T-helper 1 cell treated with Interleukin-12 subunit alpha and Interleukin-12 subunit beta and Interleukin-4 antibody, amounts not matched to agents 30 μg/mL and 1 μg/mL, for 36 hours (primary cell): Measurements from ENCODE around the gene NSMCE4A.
A peak's percentile ranks its signal among the peaks of the same experiment; 100 is the strongest.
"Not testable (repeated sequence)": the region's sequence is repeated elsewhere in the genome, so short reads cannot be mapped to it uniquely, and the experiment has no call there.

Source experiments
- H3K27ac Mint-ChIP-seq: one replicate; pipeline ENCODE4 v1.8.0; 2021; ENCODE audit warnings: mild to moderate bottlenecking, mixed read lengths
- H3K27me3 Mint-ChIP-seq: one replicate; pipeline ENCODE4 v1.8.0; 2021; ENCODE audit warnings: low read depth, mixed read lengths
- H3K36me3 Mint-ChIP-seq: one replicate; pipeline ENCODE4 v1.8.0; 2021; ENCODE audit warnings: low read depth, mixed read lengths
- H3K4me1 Mint-ChIP-seq: one replicate; pipeline ENCODE4 v1.8.0; 2021; ENCODE audit warnings: low read depth, mixed read lengths
- H3K4me3 Mint-ChIP-seq: one replicate; pipeline ENCODE4 v1.8.0; 2021; ENCODE audit warnings: mild to moderate bottlenecking, moderate library complexity, mixed read lengths
- H3K9me3 Mint-ChIP-seq: one replicate; pipeline ENCODE4 v1.8.0; 2021; ENCODE audit warnings: mixed read lengths

Gene NSMCE4A, protein sequence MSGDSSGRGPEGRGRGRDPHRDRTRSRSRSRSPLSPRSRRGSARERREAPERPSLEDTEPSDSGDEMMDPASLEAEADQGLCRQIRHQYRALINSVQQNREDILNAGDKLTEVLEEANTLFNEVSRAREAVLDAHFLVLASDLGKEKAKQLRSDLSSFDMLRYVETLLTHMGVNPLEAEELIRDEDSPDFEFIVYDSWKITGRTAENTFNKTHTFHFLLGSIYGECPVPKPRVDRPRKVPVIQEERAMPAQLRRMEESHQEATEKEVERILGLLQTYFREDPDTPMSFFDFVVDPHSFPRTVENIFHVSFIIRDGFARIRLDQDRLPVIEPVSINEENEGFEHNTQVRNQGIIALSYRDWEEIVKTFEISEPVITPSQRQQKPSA

DNA sequence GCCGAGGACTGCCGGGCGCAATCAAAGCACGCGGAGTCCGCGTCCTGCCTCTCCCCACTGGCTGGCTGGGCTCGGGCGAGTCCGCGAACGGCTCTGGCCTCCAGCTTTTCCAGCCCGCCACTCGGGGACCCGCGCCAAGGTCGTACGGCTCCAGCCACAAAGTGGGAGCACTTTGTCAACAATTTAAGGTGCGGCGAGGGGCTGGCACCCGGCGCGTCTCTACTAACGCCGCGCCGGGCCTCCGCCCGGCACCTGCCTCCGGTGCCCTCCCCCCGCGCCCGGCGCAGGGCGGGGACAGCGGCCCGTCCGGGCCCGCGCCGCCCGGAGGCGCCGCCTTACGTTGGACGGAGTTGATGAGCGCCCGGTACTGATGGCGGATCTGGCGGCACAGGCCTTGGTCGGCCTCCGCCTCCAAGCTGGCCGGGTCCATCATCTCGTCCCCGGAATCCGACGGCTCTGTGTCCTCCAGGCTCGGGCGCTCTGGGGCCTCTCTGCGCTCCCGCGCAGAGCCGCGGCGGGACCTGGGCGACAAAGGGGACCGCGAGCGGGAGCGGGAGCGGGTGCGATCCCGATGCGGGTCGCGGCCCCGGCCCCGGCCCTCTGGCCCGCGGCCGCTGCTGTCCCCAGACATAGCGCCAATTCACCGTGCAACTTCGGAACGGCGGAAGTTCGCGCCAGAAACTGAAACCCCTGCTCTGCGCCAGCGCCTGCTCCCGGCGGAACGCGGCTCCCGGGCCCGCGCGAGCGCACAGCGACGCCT, at the start of gene NSMCE4A:
NSMCE4A (minus strand) TSS at position 683 of the 760 bp plus-strand sequence; CDS start at position 631, 52 bp downstream.
- H3K27ac Mint-ChIP-seq, result peak within 1 kb of the TSS; percentile 26

DNA sequence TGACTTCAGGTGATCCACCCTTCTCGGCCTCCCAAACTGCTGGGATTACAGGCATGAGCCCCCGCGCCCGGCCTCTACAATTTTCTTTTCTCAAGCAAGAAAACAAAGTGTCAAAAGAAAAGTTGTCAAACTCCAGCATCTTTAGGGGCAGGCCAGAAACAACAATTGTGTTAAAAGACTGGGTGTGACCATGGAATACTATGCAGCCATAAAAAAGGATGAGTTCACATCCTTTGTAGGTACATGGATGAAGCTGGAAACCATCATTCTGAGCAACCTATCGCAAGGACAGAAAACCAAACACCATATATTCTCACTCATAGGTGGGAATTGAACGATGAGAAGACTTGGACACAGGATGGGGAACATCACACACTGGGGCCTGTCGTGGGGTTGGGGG, 48.2 kb upstream of the NSMCE4A start:
- not testable (repeated sequence) for H3K4me3 Mint-ChIP-seq, H3K9me3 Mint-ChIP-seq, H3K36me3 Mint-ChIP-seq, H3K27ac Mint-ChIP-seq, H3K27me3 Mint-ChIP-seq, H3K4me1 Mint-ChIP-seq

More for the DNA sequence above, at the start of gene NSMCE4A:
- Mint-ChIP-seq H3K4me3 (peak within 1 kb of the TSS; percentile 87), H3K36me3 (peaks cover 4% of the 10 kb centered on the region), H3K4me1 (peaks cover 13% of the 10 kb centered on the region), H3K9me3 (peaks cover 10% of the 10 kb centered on the region), H3K27me3 (no peaks in the 10 kb centered on the region)

DNA sequence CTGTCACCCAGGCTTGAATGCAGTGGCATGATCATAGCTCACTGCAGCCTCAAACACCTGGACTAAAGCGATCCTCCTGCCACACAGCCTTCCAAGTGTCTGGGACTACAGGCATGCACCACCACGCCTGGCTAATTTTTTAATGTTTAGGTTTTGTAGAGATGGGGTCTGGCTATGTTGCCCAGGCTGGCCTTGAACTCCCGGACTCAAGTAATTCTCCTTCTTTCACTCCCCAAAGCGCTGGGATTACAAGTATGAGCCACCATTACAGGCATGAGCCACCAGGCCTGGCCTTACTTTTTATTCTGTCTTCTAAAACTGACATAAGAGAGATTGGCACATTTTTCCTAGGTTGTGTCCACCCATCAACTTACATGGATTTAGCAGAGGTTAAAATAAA, 47.3 kb upstream of the NSMCE4A start:
- Mint-ChIP-seq H3K36me3 (no peaks in the 10 kb centered on the region), H3K4me3 (no peak overlapping the region), H3K27ac (no peak overlapping the region), H3K9me3 (no peaks in the 10 kb centered on the region), H3K27me3 (no peaks in the 10 kb centered on the region), H3K4me1 (no peaks in the 10 kb centered on the region)

DNA sequence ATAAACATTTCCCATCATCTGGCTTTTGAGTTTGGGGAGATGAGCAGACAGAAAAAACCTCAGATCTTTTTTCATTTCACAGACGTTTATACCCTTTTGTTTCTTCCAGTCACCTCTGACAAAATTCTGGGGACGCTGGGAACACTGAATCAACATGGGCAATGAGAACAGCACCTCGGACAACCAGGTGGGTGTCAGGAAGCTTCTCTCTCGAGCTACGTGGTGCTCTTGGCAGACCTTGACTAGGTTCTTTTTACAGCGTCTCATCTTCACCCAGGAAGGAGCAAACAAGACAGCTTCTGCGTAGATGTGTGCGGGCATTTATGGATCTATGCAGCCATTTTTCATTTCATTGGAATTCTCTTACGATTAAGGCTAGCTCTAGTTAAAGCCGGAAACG, 46.8 kb upstream of the NSMCE4A start:
- Mint-ChIP-seq H3K36me3 (no peaks in the 10 kb centered on the region), H3K27ac (no peak overlapping the region), H3K4me1 (no peaks in the 10 kb centered on the region), H3K4me3 (no peak overlapping the region), H3K9me3 (no peaks in the 10 kb centered on the region), H3K27me3 (no peaks in the 10 kb centered on the region)

DNA sequence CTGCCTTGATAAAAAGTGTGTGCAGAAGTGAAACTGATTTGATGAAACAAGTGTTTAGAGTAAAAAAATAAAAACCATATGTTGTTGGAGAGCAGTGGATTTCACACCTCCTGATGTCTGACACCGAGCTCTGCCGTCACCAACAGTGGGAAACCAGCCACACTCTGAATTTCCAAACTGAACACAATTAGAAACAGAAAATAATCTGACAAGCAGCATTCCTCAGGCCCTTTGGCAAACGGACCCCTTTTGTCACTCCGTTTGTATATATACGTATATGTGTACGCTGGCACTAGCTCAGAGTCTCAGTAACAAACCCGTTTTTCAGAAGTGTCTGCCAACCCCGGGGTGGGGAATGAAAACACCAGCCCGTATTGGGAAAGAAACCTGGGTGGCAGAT, 46.4 kb upstream of the NSMCE4A start:
- Mint-ChIP-seq H3K4me3 (no peak overlapping the region), H3K27ac (no peak overlapping the region), H3K9me3 (no peaks in the 10 kb centered on the region), H3K36me3 (no peaks in the 10 kb centered on the region), H3K27me3 (no peaks in the 10 kb centered on the region), H3K4me1 (no peaks in the 10 kb centered on the region)

DNA sequence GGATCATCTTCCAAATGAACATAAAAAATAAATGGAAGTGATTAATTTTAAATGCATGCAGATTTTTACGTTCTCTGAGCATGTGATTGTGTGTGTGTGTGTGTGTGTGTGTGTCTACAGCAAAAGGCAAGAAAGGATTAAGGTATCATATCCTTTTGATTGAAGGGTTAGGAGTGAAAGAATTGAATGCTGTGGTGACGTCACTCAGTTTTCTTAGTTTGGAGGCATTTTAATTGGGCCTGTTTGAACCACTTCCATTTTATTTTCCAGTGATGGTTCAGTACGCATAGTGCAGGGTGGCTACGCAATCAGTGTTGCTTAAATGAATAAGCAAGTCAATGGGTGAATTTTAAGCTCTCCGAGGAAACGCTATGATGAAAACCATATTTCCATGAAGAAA, 45.2 kb upstream of the NSMCE4A start:
- Mint-ChIP-seq H3K27ac (no peak overlapping the region), H3K27me3 (no peaks in the 10 kb centered on the region), H3K9me3 (no peaks in the 10 kb centered on the region), H3K36me3 (no peaks in the 10 kb centered on the region), H3K4me1 (no peaks in the 10 kb centered on the region), H3K4me3 (no peak overlapping the region)

DNA sequence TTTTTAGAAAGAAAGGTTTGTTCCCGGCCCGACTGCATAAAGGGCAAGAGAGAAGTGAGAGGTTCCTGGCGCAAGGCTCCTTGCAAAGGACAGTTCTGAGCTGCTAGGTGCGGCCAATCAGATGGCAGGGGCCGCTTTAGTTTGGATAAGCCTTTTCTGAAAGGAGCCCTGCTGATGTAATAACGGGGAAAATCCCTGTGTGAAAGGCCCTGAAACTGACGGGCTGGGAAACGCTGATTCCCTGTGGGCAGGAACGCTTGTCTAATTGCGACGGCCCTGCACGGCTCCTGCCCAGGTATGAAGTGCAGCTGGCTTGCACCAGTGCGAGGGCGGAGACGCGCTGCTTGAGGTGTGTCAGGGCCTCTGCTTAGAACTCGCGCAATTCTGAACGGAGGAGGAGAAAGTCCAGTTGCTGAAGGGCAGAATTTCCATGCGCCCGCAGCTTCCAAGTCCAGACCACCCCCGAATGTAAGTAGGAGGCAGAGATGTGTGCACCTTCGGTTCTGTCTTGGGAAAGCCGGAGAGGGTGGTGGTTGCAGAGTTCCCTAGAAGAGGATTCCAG, 44.5 kb upstream of the NSMCE4A start:
- Mint-ChIP-seq H3K27me3 (no peaks in the 10 kb centered on the region), H3K36me3 (no peaks in the 10 kb centered on the region), H3K4me1 (no peaks in the 10 kb centered on the region)

DNA sequence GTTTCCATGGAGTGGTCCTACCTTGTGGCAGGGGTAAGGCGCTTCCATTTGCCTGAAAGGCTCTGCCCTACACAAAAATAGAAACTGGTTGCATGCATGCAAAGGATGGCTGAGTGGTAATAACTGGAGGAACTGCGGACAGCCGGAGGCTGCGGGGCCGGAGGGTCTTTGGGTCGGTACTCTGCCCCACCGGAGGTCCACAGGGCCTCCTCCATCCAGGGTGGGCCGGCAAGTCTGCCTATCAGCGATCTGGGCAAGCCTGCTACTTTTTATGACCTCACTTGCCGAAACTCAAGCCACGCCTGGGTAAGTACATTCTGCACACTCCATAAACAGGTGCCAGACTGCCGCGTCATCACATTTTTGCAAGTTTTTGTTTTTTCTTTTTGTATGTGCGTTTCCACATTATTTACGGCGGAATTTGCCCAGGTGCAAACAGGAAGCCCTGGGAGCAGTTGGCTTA, 44.0 kb upstream of the NSMCE4A start:
- H3K4me3 Mint-ChIP-seq, result no peak overlapping the region
- no peaks in the 10 kb centered on the region for H3K4me1 Mint-ChIP-seq
- H3K27ac Mint-ChIP-seq, result no peak overlapping the region
- H3K36me3 Mint-ChIP-seq, result no peaks in the 10 kb centered on the region
- no peaks in the 10 kb centered on the region for H3K27me3 Mint-ChIP-seq
- no peaks in the 10 kb centered on the region for H3K9me3 Mint-ChIP-seq

More for the DNA sequence above, 44.5 kb upstream of the NSMCE4A start:
- H3K27ac Mint-ChIP-seq, result no peak overlapping the region
- H3K9me3 Mint-ChIP-seq, result no peaks in the 10 kb centered on the region
- H3K4me3 Mint-ChIP-seq, result no peak overlapping the region

DNA sequence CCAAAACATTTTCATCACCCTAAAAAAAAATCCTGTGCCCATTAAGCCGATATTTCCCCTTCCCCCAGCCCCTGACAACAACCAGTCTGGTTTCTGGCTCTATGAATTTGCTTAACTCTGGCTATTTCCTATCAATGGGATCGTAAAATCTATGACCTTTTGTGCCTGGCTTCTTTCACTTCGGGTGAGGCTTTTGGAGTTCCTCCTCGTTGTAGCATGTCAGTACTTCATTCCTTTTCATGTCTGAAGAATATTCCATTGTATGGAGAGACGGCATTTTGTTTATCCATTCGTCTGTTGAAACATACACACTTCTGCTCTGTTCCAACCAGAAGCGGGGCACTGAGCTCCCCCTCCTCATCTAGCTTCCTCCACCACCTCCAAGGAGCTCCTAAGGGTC, 43.5 kb upstream of the NSMCE4A start:
- no peak overlapping the region for H3K4me3 Mint-ChIP-seq
- H3K36me3 Mint-ChIP-seq, result no peaks in the 10 kb centered on the region
- H3K9me3 Mint-ChIP-seq, result no peaks in the 10 kb centered on the region
- no peak overlapping the region for H3K27ac Mint-ChIP-seq
- H3K27me3 Mint-ChIP-seq, result no peaks in the 10 kb centered on the region
- no peaks in the 10 kb centered on the region for H3K4me1 Mint-ChIP-seq

DNA sequence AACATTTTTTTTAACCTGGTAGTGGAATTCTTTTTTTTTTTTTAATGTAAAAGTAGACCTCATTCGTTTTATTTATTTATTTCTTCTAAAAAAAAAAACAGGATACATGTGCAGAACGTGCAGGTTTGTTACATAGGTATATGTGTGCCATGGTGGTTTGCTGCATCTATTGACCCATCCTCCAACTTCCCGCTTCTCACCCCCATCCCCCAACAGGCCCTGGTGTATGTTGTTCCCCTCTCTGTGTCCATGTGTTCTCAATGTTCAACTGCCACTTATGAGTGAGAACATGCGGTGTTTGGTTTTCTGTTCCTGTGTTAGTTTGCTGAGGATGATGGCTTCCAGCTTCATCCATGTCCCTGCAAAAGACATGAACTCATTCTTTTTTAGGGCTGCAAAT, 42.9 kb upstream of the NSMCE4A start:
- not testable (repeated sequence) for H3K27me3 Mint-ChIP-seq, H3K4me1 Mint-ChIP-seq, H3K36me3 Mint-ChIP-seq, H3K4me3 Mint-ChIP-seq, H3K27ac Mint-ChIP-seq, H3K9me3 Mint-ChIP-seq

DNA sequence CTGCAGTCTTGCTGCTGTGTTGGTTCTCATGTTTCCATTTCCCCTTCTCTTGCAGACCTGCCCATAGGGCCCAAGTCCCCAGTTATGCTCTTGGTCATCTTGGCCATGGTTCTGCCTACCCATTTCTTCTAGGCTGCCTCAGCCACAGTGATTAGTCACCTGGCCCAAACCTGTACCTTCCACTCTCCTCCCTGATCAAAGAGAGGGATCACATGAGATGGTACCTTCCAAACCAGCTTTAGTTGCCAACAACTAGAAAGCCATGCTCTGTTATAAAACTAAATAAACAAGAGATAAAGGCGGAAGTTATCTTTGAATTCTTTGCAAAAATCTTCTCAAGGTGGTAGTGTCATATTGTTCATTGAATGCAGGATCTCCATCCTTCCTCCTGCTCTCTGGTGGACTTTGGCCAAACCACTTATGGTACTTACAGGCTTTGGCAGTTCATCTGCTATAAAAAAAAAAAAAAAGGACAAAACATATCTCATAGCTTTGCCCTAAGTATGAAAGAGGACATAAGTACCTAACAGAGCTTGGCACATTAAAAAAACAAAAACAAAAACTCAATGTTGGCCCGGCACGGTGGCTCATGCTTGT, 39.7 kb upstream of the NSMCE4A start:
- Mint-ChIP-seq H3K36me3 (no peaks in the 10 kb centered on the region), H3K27ac (no peak overlapping the region), H3K4me1 (no peaks in the 10 kb centered on the region), H3K27me3 (no peaks in the 10 kb centered on the region), H3K9me3 (no peaks in the 10 kb centered on the region), H3K4me3 (no peak overlapping the region)

DNA sequence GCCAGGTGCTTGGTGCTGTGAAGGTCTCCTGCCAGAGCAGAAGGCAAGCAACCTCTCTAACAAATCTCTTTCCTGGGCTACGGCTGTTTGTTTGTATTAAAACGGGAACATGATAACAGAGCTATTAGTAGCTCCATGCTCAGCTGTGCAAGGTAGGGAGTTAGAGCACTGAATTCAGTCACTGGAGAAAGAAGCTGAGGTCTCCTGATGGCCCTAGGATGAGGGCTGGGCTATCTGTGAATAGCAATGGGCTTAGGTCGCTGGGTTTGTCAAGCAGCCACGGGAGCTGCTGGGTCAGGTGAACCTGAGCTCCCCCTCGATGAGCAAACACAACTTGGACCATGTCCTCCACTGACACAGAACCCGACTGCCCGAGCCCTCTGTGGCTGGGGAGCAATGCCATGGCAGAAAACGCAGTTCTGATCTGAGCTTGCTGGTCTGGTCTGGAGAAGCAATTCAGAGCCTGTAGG, 38.3 kb upstream of the NSMCE4A start:
- Mint-ChIP-seq H3K27ac (no peak overlapping the region), H3K36me3 (no peaks in the 10 kb centered on the region), H3K27me3 (no peaks in the 10 kb centered on the region), H3K4me1 (no peaks in the 10 kb centered on the region), H3K4me3 (no peak overlapping the region), H3K9me3 (no peaks in the 10 kb centered on the region)

DNA sequence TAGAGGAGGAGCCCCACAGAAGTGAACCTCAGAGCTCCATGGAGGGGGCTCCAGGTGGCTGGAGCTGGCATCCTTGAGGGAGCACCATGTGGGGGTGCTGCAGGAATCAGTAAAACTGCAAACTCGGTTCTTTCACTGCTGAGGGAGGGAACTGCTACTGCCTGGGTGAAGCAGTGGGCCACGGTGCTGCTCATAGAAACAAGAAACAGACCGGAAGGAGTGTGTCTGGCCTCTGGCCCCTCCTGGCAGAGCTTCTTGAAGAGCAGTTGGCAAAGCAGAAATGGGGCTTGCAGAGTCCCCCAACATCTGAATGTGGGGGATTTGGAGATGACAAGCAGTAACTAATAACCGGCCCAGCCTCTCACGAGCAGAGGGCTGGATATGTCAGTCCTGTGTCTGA, 37.7 kb upstream of the NSMCE4A start:
- no peak overlapping the region for H3K27ac Mint-ChIP-seq
- no peaks in the 10 kb centered on the region for H3K27me3 Mint-ChIP-seq
- H3K4me1 Mint-ChIP-seq, result no peaks in the 10 kb centered on the region
- no peaks in the 10 kb centered on the region for H3K9me3 Mint-ChIP-seq
- no peaks in the 10 kb centered on the region for H3K36me3 Mint-ChIP-seq
- H3K4me3 Mint-ChIP-seq, result no peak overlapping the region

DNA sequence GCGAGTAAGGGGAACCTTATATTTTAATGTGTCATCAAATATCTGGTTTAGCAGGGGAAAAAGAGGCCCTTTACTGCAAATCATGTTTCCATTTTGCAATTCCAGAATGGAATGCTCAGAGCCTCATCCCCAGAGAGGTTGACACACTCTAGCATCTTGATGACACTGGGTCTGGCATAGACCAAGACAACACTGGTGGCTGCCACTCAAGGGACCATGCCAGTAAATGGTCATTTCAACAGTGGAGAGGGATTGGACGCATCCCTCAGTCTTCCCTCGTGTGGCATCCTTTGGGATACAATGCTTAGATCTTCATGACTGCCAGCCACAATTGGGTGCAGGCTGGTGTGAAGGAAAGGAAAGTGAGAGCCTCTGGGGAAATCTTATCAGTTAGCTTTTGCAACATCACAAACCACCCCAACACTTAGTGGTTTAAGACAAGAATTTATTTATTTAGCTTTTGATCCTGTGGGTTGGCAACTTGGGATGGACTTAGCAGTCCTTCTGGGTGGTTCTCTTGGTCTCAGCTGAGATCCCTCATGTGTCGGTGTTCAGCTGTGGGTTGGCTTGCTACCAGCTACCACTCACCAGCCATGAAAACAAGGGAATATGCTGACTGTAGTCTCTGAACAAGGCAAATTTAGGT, 35.5 kb upstream of the NSMCE4A start:
- no peaks in the 10 kb centered on the region for H3K27me3 Mint-ChIP-seq

More for the DNA sequence above, 35.5 kb upstream of the NSMCE4A start:
- H3K9me3 Mint-ChIP-seq, result peaks cover 3% of the 10 kb centered on the region
- no peaks in the 10 kb centered on the region for H3K36me3 Mint-ChIP-seq
- no peaks in the 10 kb centered on the region for H3K4me1 Mint-ChIP-seq
- H3K4me3 Mint-ChIP-seq, result no peak overlapping the region
- no peak overlapping the region for H3K27ac Mint-ChIP-seq
